DND-41 (cell line): ENCODE data around the gene SMIM41.

Experiments
- ATAC-seq: fragments of 200-7000 bp; cut with Tn5 transposase; 3 replicates; pipeline ENCODE4 v1.9.1; 2021; ENCODE audit warnings: low read depth; ENCODE audit not compliant: insufficient read depth
- DNase-seq: peaks from one replicate; pipeline ENCODE4 v3.0.0-alpha.2; 2020
- H2AFZ ChIP-seq: 2 replicates; pipeline ENCODE4 v1.6.0; 2012; ENCODE audit warnings: low read depth, low read length
- H3K27ac ChIP-seq: 2 replicates; pipeline ENCODE4 v1.5.1; 2012; ENCODE audit warnings: low read length, inconsistent platforms
- H3K27me3 ChIP-seq: fragments of 200-600 bp; sonication (generic); 2 replicates; pipeline ENCODE4 v1.6.0; 2012; ENCODE audit warnings: low read length, mild to moderate bottlenecking, inconsistent platforms; ENCODE audit not compliant: insufficient read depth, poor library complexity
- H3K36me3 ChIP-seq: 2 replicates; pipeline ENCODE4 v1.5.1; 2012; ENCODE audit warnings: low read length, inconsistent platforms; ENCODE audit not compliant: insufficient read depth
- H3K4me1 ChIP-seq: 2 replicates; pipeline ENCODE4 v1.5.1; 2012; ENCODE audit warnings: mild to moderate bottlenecking, low read length; ENCODE audit not compliant: insufficient read depth
- H3K4me2 ChIP-seq: 2 replicates; pipeline ENCODE4 v1.6.0; 2012; ENCODE audit warnings: mild to moderate bottlenecking, moderate library complexity, low read length, inconsistent platforms; ENCODE audit not compliant: insufficient read depth
- H3K4me3 ChIP-seq, 2 experiments: fragments of 200-600 bp in 1 of 2; shearing (Covaris generic) in 1 of 2; 2 replicates each; pipeline ENCODE4 v1.5.1; 2012 to 2016; ENCODE audit warnings: inconsistent platforms in 2 of 2, low read length in 2 of 2, mild to moderate bottlenecking in 2 of 2, low read depth in 1 of 2, moderate library complexity in 1 of 2
- H3K79me2 ChIP-seq: 2 replicates; pipeline ENCODE4 v1.6.0; 2012; ENCODE audit warnings: low read length, inconsistent platforms; ENCODE audit not compliant: insufficient read depth
- H3K9ac ChIP-seq: 2 replicates; pipeline ENCODE4 v1.6.0; 2012; ENCODE audit warnings: low read depth, mild to moderate bottlenecking, inconsistent platforms, low read length, moderate library complexity
- H3K9me3 ChIP-seq: 2 replicates; pipeline ENCODE4 v1.5.1; 2012; ENCODE audit warnings: low read length, moderate library complexity, mild to moderate bottlenecking, inconsistent platforms; ENCODE audit not compliant: insufficient read depth, severe bottlenecking
- H4K20me1 ChIP-seq: 2 replicates; pipeline ENCODE4 v1.6.0; 2012; ENCODE audit warnings: low read length; ENCODE audit not compliant: insufficient read depth
- EZH2 ChIP-seq: IDR thresholded peaks from 3 replicates; pipeline ENCODE4 v1.6.1; 2012; ENCODE audit warnings: borderline replicate concordance, low read depth, mild to moderate bottlenecking, moderate library complexity, low read length, inconsistent platforms; ENCODE audit not compliant: severe bottlenecking
- TF ChIP-seq, protein P1 (sequence below): IDR thresholded peaks from 2 replicates; pipeline ENCODE4 v1.5.1; 2012; ENCODE audit warnings: borderline replicate concordance, low read length, moderate library complexity, mild to moderate bottlenecking; ENCODE audit not compliant: poor library complexity, severe bottlenecking; ENCODE audit errors: extremely low read depth

Gene SMIM41

DNA sequence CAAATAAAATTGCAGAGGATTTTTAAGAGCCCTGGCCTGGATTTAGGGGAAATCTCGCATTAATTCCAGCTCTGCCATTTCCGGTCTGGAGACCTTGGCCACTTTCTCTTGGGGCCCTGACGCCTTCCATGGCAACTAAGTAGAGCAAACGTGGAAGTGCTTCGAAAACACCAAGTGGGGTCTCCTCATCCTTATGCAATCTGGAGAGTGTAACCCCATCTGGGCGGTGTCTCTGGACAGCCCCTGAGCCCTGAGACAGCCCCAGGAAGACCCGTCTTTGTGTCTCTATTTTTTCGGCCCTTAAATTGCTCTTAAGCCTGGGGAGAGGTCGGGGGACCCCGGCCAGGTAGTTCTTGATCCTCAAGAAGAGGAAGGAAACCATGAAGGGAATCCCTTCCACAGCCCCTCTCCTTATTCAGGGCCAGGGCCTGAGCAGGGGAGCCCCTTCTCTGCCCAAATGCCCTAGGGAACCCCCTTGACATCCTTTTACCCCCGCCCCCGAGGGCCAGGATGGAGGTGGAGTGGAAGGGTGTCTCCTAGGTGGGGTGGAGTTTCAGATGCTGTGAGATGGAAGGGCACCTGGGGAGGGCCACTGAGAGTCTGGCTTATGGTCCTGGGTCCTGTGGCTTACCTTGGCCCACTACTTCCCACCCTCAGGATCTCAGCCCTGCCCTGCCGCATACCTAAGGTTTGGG is 45.9 kb upstream of the SMIM41 start:
- TF ChIP-seq, protein P1, sequence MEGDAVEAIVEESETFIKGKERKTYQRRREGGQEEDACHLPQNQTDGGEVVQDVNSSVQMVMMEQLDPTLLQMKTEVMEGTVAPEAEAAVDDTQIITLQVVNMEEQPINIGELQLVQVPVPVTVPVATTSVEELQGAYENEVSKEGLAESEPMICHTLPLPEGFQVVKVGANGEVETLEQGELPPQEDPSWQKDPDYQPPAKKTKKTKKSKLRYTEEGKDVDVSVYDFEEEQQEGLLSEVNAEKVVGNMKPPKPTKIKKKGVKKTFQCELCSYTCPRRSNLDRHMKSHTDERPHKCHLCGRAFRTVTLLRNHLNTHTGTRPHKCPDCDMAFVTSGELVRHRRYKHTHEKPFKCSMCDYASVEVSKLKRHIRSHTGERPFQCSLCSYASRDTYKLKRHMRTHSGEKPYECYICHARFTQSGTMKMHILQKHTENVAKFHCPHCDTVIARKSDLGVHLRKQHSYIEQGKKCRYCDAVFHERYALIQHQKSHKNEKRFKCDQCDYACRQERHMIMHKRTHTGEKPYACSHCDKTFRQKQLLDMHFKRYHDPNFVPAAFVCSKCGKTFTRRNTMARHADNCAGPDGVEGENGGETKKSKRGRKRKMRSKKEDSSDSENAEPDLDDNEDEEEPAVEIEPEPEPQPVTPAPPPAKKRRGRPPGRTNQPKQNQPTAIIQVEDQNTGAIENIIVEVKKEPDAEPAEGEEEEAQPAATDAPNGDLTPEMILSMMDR: no peak
- TF ChIP-seq EZH2: no peak
- H3K79me2 ChIP-seq: no peaks in the 10 kb centered on the region
- no peak overlapping the region for H3K27ac ChIP-seq
- no peaks in the 10 kb centered on the region for H3K9me3 ChIP-seq
- H3K36me3 ChIP-seq: no peaks in the 10 kb centered on the region
- H3K9ac ChIP-seq: peak overlapping the region; percentile 30; the same call in 1 of the 2 replicates
- ATAC-seq: no peak
- peak overlapping the region; percentile 65 for H3K4me2 ChIP-seq
- DNase-seq: no peak
- peaks cover 35% of the 10 kb centered on the region for H4K20me1 ChIP-seq
- no peak overlapping the region for H2AFZ ChIP-seq
- H3K4me3 ChIP-seq: peak overlapping the region in 1 of 2 experiments; percentile 42; a peak in 2 of 4 replicates
- peaks cover 31% of the 10 kb centered on the region for H3K4me1 ChIP-seq
- H3K27me3 ChIP-seq: peaks cover 45% of the 10 kb centered on the region

DNA sequence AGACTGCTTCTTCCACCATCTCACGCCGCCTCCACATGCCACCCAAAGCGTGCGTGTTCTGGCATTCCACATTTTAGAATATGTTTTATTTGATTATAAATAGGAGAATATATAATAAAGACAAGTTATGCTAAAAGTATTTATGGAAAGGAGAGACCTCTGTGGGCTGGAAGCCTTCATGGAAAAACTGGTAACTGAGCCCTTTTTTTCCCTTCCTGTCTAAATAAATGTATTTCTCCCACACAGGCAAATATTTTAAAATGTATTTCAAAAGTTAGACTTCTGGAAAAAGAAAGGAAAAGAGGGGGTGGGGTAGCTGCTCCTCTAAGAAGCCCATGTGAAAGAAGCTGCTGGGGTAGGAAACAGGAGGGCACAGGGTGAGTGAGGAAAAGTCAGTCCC is 44.3 kb upstream of the SMIM41 start:
- ATAC-seq: no peak
- H3K4me2 ChIP-seq: no peak overlapping the region
- no peak overlapping the region for H3K27ac ChIP-seq
- H3K27me3 ChIP-seq: peaks cover 58% of the 10 kb centered on the region
- H2AFZ ChIP-seq: no peak overlapping the region
- peaks cover 46% of the 10 kb centered on the region for H4K20me1 ChIP-seq
- H3K36me3 ChIP-seq: no peaks in the 10 kb centered on the region
- no peak overlapping the region for H3K9ac ChIP-seq
- H3K9me3 ChIP-seq: no peaks in the 10 kb centered on the region
- TF ChIP-seq, protein P1: no peak
- no peak for TF ChIP-seq EZH2
- no peak overlapping the region for H3K4me3 ChIP-seq
- DNase-seq: no peak
- no peaks in the 10 kb centered on the region for H3K79me2 ChIP-seq
- H3K4me1 ChIP-seq: peaks cover 31% of the 10 kb centered on the region

DNA sequence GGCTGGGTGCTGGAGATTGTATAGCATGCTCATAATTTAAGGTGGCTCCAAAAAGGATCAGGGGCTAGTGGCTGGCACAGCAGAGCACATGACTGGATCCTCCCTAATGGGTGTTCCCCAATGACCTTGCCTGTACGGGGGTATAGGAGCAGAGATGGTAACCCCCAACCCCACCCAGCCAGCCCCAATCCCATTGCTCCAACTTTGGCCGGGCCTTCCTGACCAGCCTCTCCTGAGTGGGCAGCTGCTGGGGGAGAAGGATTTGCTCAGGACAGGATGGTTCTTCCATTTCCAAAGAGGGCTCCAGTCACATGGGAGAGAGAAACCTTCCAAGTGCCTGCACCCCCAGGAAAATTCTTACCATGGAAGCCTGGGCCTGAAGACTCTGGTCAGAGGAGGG is 43.6 kb upstream of the SMIM41 start:
- Histone ChIP-seq H3K79me2 (no peaks in the 10 kb centered on the region), H3K27me3 (peaks cover 58% of the 10 kb centered on the region), H3K4me2 (no peak overlapping the region), H3K4me3 (no peak overlapping the region), H3K9me3 (no peaks in the 10 kb centered on the region), H3K27ac (no peak overlapping the region), H3K36me3 (no peaks in the 10 kb centered on the region), H4K20me1 (peaks cover 51% of the 10 kb centered on the region), H3K9ac (no peak overlapping the region), H3K4me1 (peaks cover 31% of the 10 kb centered on the region), H2AFZ (no peak overlapping the region)
- TF ChIP-seq, protein P1: no peak
- no peak for TF ChIP-seq EZH2
- DNase-seq (no peak), ATAC-seq (no peak)

DNA sequence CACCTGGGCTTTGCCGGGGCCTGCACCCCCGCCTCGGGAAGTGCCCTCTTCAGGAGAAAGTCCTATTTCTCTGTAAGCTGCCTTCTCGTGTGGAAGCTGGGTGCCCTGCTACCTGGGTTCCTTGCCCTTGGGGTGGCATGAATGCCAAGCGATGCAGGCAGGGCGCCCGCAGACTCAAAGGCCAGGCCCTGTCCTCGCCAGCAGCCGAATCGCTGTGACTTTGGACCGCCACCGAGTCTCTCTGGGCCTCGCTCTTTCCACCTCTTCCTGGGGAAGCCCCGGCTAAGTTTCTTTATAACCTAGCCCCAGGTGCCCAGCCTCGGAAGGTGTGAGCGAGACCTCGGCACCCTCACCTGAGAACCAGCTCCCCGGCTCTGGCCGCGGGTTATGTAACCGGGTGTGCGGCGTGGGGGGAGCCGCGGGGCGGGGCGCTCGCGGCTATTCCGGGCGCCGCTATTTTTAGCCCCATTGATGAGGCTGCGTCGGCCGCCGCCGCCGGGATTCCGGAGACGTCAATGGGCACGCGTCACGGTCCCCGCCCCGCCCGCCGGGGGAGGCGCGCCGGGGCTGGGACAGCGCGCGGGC is 42.8 kb upstream of the SMIM41 start:
- H3K4me1 ChIP-seq: peaks cover 31% of the 10 kb centered on the region
- ATAC-seq: peak; percentile 22; the same call in 2 of the 3 replicates

More for the DNA sequence above, 42.8 kb upstream of the SMIM41 start:
- Histone ChIP-seq H3K9me3 (no peaks in the 10 kb centered on the region), H3K36me3 (no peaks in the 10 kb centered on the region), H3K79me2 (no peaks in the 10 kb centered on the region), H3K27ac (no peak overlapping the region), H2AFZ (no peak overlapping the region), H3K27me3 (peaks cover 58% of the 10 kb centered on the region), H4K20me1 (peaks cover 51% of the 10 kb centered on the region), H3K4me3 (peak overlapping the region in 1 of 2 experiments; percentile 30; a peak in 2 of 4 replicates), H3K4me2 (peak overlapping the region; percentile 53), H3K9ac (no peak overlapping the region)
- DNase-seq: peak; percentile 66
- TF ChIP-seq EZH2: peak; percentile 85
- TF ChIP-seq, protein P1: no peak
